A549 (cell line): Measurements from ENCODE around the gene SYP.

ENCODE experiments used
- CTCF ChIP-seq: fragments of >200 bp; sonication (Bioruptor Twin); formaldehyde crosslinking; IDR thresholded peaks from 3 replicates; pipeline ENCODE4 v1.5.1; 2016
- POLR2A ChIP-seq: IDR thresholded peaks from 2 replicates; pipeline ENCODE4 v1.6.1; 2012; ENCODE audit warnings: mild to moderate bottlenecking, low read length
- RCOR1 ChIP-seq: fragments of 150-350 bp; IDR thresholded peaks from 2 replicates; pipeline ENCODE4 v1.6.1; 2014; ENCODE audit warnings: antibody characterized with exemption, low read length, low read depth

GRCh38 chrX:49178537-49178936 lies 21.5 kb downstream of the SYP start:
- TF ChIP-seq RCOR1 (no peak), CTCF (no peak), POLR2A (no peak)
